NCI-H524 (cell line): ENCODE measurements around the gene DECR2.
A peak's percentile ranks its signal among the peaks of the same experiment; 100 is the strongest.

Experiments used
- DNase-seq, 2 experiments: peaks; one replicate each; lab custom pipeline; 2025; lab: John Stamatoyannopoulos, UW

The DECR2 gene

DNA sequence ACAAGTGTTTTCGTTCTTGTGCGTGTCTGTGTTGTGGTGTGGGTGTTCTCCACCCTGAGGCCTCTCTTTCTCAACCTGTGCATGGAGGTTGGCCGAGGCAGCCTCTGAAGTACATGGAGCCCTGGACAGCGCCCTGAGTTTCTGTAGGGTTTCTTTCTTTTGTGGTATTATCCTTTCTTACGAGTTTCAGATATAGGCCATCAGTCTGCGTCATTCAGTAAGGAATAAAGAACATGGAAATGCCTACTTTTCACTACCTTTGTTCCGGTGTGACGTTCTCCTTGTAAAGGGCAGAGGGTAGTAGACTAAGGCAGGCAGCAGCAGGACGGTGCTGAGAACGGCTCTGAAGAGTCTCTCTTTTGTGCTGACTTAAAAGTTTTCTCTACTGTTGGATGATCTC is 42.3 kb downstream of the DECR2 start:
- DNase-seq = no peak

DNA sequence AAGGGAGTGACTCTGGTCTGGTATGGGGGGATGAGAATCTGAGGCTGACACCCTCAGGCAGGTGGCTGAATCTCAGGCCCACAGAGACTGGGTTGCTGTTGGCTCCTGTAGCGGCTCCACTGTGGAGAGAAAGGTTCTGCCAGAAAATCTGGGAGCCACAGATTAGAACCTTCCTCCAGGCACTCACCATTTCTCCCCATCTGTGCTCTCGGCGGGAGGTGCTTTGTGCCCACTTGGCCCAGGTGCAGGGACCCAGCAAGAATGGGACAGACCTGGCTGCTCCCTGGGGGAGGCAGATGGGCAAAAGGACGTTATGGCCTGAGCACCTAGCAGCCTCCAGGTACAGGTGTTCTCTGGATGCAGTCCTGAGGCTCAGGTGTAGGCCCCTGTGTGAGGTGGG is 43.9 kb downstream of the DECR2 start:
- peak; percentile 43 to 59 for DNase-seq

DNA sequence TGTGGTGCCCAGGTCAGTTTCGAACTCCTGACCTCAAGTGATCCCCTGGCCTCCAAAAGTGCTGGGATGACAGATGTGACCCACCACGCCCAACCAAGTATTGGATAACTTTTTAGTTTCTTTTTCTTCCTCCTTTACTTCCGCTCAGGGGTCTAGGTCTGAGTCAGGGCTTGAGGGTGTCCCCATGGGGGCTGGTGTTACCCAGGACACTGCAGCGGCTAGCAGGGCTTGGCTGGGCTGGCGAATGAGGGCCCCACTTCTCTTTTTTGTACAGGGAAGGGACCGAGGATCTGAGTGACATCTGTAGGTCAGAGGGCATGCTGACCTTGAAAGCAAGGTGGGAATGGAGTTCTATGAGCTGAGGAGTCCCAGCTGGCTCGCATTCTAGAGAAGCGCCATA is 48.7 kb downstream of the DECR2 start:
- DNase-seq = no peak

DNA sequence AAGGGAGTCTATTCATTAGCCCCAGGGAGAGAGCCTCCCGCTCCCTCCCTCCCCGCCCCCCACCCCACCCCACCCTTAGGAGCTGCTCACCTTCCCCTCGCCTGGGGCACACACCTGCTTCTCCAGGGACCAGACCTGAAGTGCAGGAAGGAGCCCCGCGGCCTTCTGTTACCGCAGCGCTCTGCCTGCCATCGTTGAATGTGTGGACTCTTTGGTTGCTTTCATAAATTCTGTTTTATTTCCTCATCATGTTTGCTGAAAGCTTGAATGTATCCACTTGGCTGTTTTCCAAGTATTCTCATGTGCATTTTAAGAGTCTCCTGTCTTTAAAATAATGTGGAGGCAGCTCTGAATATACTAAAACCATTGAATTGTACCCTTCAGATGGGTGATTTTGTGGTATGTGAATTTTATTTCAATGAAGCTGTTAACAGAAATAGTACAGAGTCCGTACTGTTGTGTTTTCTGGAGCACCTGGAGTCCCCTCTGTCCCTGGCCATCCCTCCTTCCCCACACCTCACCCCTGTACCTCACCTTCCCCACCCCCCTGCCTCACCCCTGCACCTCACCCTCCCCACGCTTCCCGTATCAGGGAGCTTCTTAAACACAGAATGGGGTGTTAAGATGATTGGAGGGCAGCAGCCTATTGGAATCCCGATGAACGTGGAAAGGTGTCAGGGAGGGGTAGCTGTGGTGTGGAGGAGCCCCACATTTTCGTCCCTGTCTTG is 49.3 kb downstream of the DECR2 start:
- no peak for DNase-seq

DNA sequence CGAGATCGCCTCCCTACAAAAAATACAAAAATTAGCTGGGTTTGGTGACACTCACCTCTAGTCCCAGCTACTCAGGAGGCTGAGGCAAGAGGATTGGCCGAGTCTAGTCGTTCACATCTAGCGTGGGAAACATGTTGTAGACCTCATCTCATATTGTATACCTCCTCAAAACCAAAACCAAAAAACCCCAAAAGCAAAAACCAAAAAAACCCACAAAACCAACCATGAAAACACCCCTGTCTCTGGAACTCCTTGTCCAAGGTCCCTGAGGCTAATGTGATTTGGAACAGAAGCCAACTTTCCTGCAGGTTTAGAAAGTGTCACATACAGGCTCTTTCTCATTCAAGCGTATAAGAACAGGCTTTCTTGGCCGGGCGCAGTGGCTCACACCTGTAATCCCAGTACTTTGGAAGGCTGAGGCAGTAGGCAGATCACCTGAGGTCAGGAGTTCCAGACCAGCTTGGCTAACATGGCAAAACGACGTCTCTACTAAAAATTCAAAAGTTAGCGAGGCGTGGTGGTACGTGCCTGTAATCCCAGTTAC is 52.8 kb downstream of the DECR2 start:
- DNase-seq = no peak

DNA sequence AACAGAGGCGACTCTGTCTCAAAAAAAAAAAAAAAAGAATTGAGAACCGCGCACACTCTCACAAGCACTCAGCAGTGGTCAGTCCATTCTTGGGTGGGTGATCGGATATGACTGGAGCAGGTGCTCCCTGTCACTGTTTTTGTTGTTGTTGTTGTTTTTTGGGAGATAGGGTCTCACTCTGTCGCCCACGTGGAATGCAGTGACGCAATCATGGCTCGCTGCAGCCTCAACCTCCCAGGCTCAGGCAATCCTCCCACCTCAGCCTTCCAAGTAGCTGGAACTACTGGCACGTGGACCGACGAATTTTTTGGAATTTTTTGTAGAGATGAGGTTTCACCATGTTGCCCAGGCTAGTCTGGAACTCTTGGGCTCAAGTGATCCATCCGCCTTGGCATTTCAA is 53.8 kb downstream of the DECR2 start:
- DNase-seq = no peak

DNA sequence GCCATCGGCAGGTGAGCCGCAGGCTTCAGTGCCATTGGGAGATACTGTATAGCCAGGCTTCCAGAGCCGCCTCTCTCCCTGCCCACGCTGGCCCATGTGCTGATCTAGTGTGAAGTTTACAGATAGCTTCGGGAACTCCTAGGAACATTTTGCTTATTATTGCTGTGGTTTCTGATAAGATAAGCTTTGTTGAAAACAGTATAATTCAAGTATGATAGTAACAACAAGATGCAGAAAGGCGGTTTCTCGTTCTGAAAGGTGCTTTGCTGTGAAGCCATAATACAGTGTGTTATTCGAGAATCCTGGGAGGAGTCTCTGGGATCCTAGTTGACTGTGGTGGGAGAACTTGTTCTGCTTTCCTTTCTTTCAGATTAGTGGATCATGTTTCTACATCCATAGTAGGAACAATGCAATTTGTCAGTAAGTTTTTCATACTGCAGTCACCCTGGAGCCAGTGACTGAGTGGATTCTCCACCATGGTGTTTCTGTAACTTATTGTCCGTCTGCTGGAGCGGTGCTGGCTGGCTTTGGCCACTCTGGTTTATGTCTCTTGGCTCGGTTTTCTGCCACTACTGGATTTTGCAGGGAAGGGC is 55.3 kb downstream of the DECR2 start:
- no peak for DNase-seq

DNA sequence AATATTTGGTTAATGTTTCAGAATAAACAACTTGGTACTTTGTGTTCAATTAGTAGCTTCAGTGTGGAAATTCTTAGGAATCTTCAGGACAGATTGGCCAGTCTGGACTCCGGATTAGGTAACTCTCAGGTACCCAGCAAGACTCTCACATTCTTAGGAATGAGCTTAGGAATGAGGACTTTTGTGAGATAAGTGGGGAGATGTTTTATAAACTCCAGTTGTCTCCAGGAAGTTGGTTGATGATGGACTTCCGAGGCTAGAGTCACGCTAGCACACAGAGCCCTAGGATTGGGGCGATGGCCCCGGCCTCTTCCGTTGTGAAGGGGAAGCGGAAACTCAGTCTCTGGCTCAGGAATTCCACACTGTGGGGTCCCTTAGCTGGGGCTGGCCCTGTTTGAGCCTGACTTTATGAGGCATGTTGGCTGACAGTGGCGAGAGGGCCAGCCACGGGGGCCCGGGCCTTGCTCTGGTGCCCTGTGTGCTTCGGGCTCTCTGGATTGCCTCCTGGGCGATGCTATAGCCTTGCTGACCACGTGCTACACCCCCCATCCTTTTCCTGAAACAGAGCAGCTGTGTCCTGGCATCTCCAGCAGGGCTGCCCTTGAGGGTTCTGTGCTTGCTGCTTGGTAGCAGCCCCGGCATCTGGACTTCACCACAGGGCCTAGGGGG is 56.2 kb downstream of the DECR2 start:
- peak in 1 of 2 experiments; percentile 31 for DNase-seq

DNA sequence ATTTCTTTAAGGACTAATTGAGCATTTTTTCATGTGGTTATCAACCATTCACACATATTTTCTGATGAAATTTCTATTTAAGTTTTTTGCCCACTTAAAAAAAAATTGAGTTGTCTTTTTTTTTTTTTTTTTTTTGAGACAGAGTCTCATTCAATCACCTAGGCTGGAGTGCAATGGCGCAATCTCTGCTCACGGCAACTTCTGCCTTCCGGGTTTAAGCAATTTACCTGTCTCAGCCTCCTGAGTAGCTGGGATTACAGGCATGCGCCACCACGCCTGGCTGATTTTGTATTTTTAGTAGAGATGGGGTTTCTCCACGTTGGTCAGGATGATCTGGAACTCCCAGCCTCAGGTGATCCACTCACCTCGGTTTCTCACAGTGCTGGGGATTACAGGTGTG is 58.1 kb downstream of the DECR2 start:
- no peak for DNase-seq

DNA sequence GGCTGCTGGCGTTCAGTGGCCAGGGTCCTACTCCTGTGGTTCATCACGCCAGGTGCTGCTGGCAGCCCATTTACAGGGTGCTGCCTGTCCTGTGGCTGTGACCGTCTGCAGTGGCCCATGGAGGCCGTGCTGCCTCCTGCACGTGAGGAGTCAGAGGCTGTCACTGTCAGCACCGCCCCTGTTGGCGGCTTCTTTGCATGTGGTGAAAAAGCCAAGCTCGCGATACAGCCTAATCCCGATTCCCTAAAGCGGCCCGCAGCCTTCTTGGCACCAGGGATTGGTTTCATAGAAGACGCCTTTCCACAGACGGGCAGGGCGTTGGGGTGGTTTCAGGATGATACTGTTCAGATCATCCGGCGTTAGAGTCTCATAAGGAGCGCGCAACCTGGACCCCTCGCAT is 59.1 kb downstream of the DECR2 start:
- no peak for DNase-seq
